KOPT-K1 (cell line): ENCODE data around the gene SIK3.
A peak's percentile ranks its signal among the peaks of the same experiment; 100 is the strongest.
"Not testable (repeated sequence)": the region's sequence is repeated elsewhere in the genome, so short reads cannot be mapped to it uniquely, and the experiment has no call there.

Experiments used
- H3K27ac ChIP-seq: fragments of 200-600 bp; sonication (generic); 2 replicates; pipeline ENCODE4 v1.5.1; 2016; ENCODE audit warnings: antibody characterized with exemption, mild to moderate bottlenecking, low read depth, low read length; ENCODE audit not compliant: poor library complexity, severe bottlenecking
- H3K36me3 ChIP-seq: fragments of 200-600 bp; sonication (generic); 2 replicates; pipeline ENCODE4 v1.5.1; 2017; ENCODE audit warnings: antibody characterized with exemption, mild to moderate bottlenecking, low read length, moderate library complexity; ENCODE audit not compliant: insufficient read depth
- H3K9me3 ChIP-seq: fragments of 200-600 bp; sonication (generic); 2 replicates; pipeline ENCODE4 v1.5.1; 2017; ENCODE audit warnings: antibody characterized with exemption, low read length, mild to moderate bottlenecking; ENCODE audit not compliant: insufficient read depth, poor library complexity, severe bottlenecking

The SIK3 gene

DNA sequence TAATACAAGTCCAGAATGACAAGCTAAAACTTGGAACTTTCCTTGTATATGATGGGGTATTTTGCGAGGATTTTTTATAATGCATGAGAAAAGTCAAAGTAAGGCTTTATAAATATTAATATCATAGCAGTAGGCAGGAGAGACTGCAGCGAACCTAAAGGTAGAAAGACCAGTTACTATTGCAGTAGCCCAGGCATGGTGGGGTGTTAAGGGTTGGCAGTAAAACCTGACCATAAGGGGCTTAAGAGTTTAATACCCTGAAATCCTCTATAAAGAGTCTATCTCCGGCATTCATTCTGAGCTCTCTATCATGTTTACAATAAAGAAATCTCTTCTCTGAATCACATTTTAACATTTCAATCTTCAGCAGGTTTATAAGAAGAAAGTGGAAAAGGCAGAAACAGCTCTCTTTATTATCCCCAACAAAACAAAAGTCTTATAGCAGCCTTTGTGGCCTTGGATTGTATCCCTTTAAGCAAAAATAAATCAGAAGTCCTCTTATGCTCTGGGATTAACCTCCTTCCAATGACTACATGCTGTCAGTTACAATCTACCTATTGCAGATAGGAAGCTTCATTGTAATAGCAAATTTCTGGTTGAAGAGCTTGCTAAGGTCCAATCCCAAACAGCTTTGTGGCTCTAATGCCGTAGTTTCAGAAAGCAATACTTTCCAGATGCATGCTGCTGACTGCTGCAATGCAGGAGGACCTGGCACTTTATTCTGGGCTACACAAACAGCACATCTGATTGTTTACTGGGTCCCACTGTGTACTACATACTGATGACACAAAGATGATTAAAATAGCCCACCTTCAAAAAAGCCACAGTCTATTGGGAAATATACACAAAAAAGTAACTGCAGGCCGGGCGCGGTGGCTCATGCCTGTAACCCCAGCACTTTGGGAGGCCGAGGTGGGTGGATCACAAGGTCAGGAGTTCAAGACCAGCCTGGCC is 45.8 kb downstream of the SIK3 start:
- Histone ChIP-seq H3K9me3 (no peaks in the 10 kb centered on the region), H3K36me3 (no peaks in the 10 kb centered on the region), H3K27ac (no peak overlapping the region)

DNA sequence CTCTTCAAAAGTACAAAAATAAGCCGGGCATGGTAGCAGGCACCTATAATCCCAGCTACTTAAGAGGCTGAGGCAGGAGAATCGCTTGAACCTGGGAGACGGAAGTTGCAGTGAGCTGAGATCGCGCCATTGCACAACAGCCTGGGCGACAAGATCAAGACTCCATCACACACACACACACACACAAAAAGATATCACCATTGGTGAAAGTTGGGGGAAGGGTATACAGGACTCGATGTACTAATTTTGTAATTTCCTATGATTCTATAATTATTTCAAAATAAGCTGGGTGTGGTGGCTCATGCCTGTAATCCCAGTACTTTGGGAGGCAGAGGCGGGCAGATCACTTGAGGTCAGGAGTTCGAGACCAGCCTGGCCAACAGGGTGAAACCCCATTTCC is 48.1 kb downstream of the SIK3 start:
- H3K36me3 ChIP-seq, H3K9me3 ChIP-seq, H3K27ac ChIP-seq: not testable (repeated sequence)

DNA sequence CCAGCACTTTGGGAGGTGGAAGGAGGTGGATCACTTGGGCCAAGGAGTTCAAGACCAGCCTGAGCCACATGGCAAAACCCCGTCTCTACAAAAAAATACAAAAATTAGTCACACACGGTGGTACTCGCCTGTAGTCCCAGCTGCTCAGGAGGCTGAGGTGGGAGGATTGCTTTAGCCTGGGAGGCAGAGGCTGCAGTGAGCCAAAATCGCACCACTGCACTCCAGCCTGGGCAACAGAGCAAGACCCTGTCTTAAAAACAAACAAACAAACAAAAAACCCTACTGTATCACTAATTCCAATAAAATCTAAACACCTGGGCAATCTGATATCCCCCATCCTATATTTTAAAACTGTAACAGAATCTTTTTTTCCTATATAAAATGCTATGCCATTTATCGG is 51.6 kb downstream of the SIK3 start:
- H3K9me3 ChIP-seq, H3K36me3 ChIP-seq, H3K27ac ChIP-seq: not testable (repeated sequence)

DNA sequence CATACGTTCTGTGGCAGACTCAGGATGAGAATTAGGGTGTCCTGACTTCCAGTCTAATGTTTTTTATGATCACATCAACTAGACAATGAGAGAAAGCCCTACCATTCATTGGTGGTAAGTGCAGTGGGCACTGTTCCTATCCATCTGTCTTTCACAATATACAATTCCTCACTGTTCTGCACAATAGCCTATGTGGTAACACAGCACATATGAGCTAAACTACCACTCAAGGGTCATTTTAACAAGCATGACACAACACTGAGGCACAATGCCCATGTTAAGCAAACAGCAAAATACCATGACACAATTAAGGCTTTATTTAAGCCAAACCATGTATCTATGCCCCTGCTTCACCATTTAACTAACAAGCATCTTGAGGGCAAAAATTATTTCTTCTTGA is 52.3 kb downstream of the SIK3 start:
- Histone ChIP-seq H3K27ac (no peak overlapping the region), H3K9me3 (no peaks in the 10 kb centered on the region), H3K36me3 (no peaks in the 10 kb centered on the region)

DNA sequence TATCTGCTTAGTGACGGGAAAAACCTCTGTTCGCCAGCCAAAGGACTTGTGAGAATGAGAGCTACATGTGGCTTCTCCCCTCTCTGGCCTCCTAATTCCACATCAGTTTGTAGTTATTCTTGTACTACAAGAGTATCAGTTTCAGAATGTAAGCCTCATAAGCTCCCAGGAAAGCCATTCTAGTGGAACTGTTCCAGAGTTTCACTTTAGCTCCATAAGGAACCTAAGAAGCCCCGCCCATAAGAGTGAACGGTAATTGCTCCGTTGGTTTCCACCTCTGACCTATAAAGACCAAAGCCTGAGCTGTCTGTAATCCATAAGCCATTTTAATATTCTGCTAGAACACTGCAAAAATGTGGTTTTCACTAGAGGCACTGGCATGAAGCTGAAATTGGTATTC is 53.0 kb downstream of the SIK3 start:
- H3K27ac ChIP-seq = no peak overlapping the region

DNA sequence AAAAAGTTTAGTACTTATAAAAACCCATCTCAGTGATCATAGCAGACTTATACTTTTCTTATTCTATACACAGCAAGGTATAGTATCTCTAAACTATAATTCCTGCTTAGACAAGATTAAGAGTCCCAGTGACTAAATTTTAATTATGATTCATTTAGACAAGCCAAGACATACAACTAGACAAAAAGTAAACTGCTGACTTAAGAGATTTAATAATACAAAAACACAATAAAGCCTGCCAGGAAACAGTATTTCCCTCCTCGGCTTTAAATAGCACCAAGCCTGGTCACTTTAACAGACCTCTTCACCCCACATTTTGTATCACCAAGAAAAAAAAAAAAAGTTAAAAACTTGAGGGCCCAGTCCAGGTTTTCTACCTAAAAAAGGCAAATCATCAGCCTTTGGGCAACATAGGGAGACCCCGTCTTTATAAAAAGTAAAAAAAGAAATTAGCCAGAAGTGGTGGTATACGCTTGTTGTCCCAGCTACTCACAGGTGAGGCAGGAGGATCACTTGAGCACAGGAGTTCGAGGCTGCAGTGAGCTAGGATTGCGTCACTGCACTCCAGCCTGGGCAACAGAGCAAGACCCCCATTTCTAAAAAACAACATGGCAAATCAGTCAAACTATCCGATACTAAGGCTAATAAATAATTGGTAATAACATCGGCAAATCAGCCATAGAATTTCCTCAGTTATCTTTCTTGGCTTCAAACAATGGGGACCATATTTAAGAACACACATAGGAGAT is 53.8 kb downstream of the SIK3 start:
- H3K27ac ChIP-seq = no peak overlapping the region
- no peaks in the 10 kb centered on the region for H3K36me3 ChIP-seq
- no peaks in the 10 kb centered on the region for H3K9me3 ChIP-seq

More for the DNA sequence above, 53.0 kb downstream of the SIK3 start:
- Histone ChIP-seq H3K36me3 (no peaks in the 10 kb centered on the region), H3K9me3 (no peaks in the 10 kb centered on the region)

DNA sequence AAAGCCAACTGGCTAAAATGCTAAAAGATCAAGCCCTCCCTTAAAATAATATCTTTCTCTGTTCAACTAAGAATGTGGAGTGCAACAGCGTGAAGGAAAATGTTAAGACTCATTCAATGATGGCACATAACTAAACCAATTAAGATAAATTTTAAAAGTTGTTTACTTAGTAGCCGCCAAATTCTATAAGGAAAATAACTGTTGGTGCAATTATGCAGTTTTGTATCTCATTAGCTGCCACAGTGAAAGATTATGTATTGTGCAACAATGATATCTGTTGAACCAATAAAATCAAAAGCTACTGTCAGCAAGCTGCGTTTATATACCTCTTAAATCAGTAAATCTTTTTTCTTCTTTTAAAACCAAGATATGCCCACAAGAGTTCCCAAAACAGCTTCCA is 55.5 kb downstream of the SIK3 start:
- Histone ChIP-seq H3K27ac (no peak overlapping the region), H3K36me3 (no peaks in the 10 kb centered on the region), H3K9me3 (no peaks in the 10 kb centered on the region)

DNA sequence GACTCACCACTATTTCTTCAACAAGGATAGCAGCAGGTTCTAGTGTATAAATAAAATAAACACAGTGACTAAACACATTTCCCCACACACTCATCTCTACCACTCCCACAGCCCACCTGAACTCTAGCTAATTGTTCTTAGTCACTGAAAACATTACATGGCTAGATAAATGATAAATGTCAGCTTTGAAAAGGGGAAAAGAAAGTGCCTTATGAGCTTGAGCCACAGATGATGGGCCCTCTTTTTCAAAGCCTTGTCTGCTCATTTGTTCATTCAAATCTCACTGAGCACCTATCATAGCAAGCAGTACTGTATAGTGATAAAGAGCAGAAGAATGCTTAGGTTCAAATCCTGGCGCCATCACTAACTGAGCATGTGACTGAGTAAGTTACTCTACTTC is 58.3 kb downstream of the SIK3 start:
- Histone ChIP-seq H3K27ac (no peak overlapping the region), H3K9me3 (no peaks in the 10 kb centered on the region), H3K36me3 (no peaks in the 10 kb centered on the region)

DNA sequence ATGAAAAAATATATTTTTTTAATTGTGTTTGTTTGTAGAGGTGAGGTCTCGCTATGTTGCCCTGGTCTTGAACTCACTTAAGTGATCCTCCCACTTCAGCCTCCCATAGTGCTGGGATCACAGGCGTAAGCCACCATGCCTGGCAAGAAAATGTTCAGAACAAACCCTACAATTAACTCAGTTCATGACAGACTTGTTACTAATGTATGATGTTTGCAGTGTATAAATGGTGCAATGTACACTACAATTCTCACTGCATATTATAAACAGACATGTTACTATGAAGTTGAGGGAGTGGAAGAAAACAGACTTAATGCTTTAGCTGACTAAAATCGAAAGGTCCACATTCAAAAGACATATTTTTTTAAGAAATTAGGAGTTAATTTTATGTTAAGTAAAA is 59.0 kb downstream of the SIK3 start:
- Histone ChIP-seq H3K36me3 (no peaks in the 10 kb centered on the region), H3K9me3 (no peaks in the 10 kb centered on the region), H3K27ac (no peak overlapping the region)

DNA sequence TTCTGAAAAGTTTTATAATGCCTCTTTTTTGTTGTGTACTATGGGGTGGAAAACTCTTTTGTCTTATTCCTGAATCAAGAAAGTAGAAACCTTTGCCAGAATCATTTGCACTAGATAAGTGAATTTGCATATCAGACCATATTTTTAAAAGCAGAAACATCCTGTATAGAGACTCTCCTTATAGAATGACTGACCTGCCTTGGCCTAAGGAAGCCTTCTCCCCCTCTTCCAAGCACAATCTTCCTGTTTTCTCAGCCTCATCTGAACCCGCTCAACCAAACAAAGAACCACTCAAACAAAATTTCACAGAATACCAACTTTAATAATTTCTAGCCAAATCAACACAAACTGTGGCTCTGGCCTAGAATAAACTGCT is 60.3 kb downstream of the SIK3 start:
- Histone ChIP-seq H3K27ac (no peak overlapping the region), H3K9me3 (no peaks in the 10 kb centered on the region), H3K36me3 (no peaks in the 10 kb centered on the region)

DNA sequence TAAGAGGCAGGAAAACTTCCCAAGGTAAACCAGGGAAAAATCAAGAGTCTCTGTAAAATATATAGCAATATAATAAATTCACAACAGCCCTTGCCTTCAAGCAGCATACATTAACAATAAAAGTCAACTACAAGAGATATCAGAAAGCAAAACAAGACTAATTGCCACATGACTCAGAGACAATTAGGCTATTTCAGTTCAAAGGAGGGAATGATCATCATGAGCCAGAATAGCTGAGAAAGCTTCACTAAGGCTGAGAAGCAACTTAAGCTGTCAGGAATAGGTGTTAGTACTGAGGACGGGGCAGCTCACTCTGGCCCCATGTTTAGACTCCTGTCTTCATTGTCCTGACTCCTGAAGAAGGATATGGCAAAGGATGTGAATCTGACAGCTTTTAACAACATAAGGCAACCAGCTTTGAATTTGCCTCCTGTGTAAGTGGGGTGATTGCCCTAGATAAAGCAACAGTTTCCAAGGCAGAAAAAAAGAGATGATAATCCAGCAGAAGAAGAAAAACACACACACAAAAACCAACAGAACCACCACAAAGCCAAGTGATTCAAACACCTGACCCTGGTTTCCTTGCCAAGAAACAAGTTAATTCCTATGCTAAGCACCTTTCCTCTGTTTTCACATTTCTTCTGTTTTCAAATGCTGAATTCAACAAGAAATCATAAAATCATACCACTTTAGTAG is 60.8 kb downstream of the SIK3 start:
- Histone ChIP-seq H3K9me3 (no peaks in the 10 kb centered on the region), H3K36me3 (no peaks in the 10 kb centered on the region), H3K27ac (peak overlapping the region; percentile 15)

DNA sequence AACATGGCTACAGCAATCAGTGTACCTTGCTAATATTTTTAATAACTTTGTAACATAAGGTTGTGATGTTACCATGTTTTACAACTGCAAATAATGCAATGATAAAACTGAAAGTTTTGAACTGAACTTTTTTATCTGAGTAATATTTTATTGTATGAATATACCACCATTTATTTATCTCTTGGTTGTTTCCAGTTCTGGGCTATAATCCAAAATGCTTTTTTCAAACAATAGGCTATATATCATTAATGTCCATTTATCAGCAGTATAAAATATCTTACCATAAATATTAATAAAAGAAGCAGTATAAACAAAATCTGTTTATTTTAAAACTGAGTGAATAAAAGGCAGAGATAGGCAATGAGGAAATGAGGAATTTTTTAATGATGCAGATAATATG is 63.3 kb downstream of the SIK3 start:
- Histone ChIP-seq H3K9me3 (no peaks in the 10 kb centered on the region), H3K27ac (no peak overlapping the region), H3K36me3 (no peaks in the 10 kb centered on the region)

DNA sequence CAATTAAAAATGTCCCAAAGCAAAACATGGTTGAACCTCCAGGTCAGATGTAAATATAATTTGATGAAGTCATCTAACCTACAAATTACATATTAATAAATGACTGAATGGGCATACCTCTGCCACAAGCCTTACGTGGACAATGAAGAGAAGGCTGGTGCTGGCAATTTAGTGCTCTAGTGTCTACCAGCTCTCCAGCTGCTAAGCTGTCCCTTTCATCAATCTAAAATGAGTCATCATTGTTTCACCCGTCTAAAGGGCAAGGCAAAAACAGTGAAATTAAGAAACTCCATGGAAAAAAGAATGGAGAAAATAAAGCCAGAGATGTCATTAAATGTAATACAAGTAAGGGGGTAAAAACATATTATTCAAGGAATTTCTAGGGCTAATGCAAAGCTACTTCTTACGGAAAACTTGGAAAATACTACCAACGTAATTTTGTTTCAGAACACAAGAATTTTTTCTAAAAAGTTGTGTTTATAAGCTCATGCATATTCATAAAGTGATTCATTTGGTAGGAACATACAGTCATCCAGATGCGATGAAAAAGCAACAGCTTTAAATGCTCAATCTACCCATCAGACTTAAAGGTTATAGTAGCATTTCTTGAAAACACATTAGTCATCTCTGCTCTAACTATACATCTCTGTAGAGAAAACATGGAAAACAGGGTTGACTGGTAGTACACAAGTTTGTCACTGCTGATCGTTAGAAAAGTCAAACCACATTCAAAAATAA is 71.5 kb downstream of the SIK3 start:
- no peaks in the 10 kb centered on the region for H3K36me3 ChIP-seq
- no peaks in the 10 kb centered on the region for H3K9me3 ChIP-seq
- H3K27ac ChIP-seq = no peak overlapping the region

DNA sequence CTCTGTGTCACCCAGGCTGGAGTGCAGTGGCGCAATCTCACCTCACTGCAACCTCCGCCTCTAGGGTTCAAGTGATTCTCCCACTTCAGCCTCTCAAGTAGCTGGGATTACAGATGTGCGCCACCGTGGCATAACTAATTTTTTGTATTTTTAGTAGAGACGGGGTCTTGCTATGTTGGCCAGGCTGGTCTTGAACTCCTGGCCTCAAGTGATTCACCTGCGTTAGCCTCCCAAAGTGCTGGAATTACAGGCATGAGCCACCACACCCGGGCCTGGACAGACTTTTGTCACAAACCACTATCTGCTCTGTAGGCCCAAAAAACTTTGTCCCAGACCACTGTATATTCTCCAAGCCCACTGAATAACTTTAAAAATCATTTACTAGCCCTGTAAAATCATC is 74.5 kb downstream of the SIK3 start:
- H3K27ac ChIP-seq = not testable (repeated sequence)

DNA sequence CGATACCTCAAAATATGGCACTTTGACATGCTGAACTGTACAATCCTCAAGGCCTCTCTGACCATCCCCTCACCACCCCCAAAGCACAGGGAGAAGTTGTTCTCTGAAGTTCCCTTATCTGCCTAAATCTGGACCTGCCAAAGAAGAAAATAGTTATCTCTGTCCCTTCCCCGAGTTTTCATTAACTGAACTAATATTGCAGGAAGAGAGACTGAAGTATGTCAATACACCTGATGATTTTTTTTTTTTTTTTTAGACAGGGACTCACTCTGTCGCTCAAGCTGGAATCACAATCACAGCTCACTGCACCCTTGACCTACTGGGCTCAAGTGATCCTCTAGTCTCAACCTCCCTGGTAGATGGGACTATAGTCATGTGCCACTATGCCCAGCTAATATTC is 75.0 kb downstream of the SIK3 start:
- Histone ChIP-seq H3K27ac (no peak overlapping the region), H3K9me3 (no peaks in the 10 kb centered on the region), H3K36me3 (no peaks in the 10 kb centered on the region)

More for the DNA sequence above, 74.5 kb downstream of the SIK3 start:
- H3K9me3 ChIP-seq, H3K36me3 ChIP-seq: not testable (repeated sequence)
